ENCODE results near the gene FER.
"Not testable (repeated sequence)": the region's sequence is repeated elsewhere in the genome, so short reads cannot be mapped to it uniquely, and the experiment has no call there.

Gene FER

DNA sequence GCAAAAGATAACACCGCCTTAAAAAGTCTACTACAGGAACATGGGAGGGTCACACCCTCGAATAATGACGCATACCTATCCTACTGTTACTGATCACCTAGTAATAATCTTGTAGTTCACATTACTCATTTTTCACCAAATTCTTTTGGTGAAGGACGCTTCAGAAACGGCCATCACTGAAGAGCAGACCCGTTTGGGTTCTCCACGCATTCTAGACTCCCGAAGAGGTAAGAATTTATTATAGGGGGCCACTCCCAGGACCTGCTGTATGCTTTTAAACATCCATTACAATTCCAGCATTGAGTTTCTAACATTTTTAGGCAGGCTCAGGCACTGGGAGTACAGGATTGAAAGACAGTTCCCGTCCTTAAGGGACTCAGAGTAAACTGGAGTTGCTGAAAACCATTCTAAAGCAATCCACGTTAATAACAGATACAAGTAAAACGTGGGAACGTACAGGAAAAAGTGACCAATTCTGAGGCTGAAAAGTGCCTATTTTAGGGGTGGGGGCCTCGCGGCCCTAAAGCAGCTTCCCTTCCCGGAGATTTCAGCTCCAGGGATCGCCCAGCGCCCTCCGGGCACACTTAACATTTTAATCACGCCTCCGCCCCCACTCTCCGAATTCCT is at the start of gene FER:
TSS of gene FER (plus strand) at position 124 of the 627 bp plus-strand sequence. CDS start 50,286 bp downstream, outside the sequence.
- in situ Hi-C loops (cut with MboI; ENCODE audit: low pct_unique_long_range_greater_than_20kb, low sequenced_read_pairs, unreplicated experiment) = no loop called here
- TF ChIP-seq, protein P1, sequence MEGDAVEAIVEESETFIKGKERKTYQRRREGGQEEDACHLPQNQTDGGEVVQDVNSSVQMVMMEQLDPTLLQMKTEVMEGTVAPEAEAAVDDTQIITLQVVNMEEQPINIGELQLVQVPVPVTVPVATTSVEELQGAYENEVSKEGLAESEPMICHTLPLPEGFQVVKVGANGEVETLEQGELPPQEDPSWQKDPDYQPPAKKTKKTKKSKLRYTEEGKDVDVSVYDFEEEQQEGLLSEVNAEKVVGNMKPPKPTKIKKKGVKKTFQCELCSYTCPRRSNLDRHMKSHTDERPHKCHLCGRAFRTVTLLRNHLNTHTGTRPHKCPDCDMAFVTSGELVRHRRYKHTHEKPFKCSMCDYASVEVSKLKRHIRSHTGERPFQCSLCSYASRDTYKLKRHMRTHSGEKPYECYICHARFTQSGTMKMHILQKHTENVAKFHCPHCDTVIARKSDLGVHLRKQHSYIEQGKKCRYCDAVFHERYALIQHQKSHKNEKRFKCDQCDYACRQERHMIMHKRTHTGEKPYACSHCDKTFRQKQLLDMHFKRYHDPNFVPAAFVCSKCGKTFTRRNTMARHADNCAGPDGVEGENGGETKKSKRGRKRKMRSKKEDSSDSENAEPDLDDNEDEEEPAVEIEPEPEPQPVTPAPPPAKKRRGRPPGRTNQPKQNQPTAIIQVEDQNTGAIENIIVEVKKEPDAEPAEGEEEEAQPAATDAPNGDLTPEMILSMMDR (IDR thresholded peaks at IDR 0.05; ENCODE audit: extremely low read depth, insufficient read depth, missing control alignments) = no peak
- peak; percentile 51 for DNase-seq (ENCODE audit: low spot score)

DNA sequence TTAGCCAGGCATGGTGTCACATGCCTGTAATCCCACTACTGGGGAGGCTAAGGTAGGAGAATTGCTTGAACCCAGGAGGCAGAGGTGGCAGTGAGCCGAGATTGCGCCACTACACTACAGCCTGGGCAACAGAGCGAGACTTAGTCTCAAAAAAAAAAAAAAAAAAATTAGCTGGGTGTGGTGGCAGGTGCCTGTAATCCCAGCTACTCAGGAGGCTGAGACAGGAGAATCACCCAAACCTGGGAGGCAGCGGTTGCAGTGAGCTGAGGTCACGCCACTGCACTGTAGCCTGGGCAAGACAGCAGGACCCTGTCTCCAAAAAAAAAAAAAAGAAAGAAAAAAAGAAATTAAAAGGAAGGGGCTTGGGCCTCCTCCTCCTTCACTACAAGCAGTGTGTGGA is 47.3 kb upstream of the FER start:
- DNase-seq (ENCODE audit: low spot score); in situ Hi-C loops (cut with MboI; ENCODE audit: low pct_unique_long_range_greater_than_20kb, low sequenced_read_pairs, unreplicated experiment): not testable (repeated sequence)

DNA sequence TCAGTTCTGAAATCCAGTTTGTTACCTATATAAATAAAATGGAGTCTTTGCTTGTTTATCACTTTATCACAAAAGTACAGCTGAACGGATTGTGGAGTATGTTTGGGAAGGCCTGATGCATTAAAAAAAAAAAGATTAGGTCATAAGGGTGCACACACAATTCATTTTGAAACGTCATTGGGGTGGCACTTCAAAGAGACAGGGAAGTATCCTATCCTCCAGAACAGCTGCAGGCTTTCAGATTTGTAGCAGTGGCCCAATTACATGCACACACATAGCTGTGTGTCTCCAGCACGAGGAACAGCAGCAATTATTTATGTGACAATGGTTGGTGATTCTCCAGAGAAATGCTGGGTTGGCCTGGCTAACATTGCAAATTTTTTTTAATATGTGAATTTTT is 46.8 kb upstream of the FER start:
- TF ChIP-seq, protein P1 (IDR thresholded peaks at IDR 0.05; ENCODE audit: extremely low read depth, insufficient read depth, missing control alignments) = no peak
- no peak for DNase-seq (ENCODE audit: low spot score)
- in situ Hi-C loops (cut with MboI; ENCODE audit: low pct_unique_long_range_greater_than_20kb, low sequenced_read_pairs, unreplicated experiment) = no loop called here

DNA sequence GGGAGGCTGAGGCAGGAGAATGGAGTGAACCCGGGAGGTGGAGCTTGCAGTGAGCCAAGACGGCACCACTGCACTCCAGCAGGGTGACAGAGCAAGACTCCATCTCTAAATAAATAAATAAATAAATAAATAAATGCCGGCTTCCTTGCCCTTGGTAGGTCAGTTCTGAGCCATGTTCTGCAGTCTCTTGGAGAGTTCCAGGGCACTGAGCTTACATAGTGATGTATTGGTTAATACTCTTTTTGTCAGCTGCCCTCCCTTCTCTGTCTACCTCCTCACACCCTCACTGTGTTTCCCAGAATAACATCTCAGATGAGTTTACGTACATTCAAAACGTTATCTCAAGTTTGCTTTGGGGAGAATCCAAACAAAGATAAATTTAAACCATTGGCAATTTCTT is 45.2 kb upstream of the FER start:
- TF ChIP-seq, protein P1 (IDR thresholded peaks at IDR 0.05; ENCODE audit: extremely low read depth, insufficient read depth, missing control alignments) = no peak
- no peak for DNase-seq (ENCODE audit: low spot score)
- in situ Hi-C loops (cut with MboI; ENCODE audit: low pct_unique_long_range_greater_than_20kb, low sequenced_read_pairs, unreplicated experiment) = no loop called here

DNA sequence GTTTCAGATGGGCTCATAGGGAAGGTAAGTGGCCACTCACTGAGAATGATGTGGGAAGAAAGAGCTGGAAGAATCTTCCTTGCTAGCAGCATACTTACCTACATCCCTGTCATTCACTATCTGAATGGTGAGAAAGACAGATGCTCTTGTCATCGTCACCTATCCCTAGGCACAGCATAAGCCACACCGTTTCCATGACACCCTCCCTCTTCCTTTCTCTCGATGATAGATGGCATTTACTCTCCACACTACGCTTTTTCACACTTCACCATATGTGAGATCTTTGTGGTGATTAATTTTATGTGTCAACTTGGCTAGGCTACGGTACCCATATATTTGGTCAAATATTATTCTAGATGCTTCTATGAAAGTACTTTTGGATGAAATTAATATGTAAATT is 44.4 kb upstream of the FER start:
- DNase-seq (ENCODE audit: low spot score) = no peak
- in situ Hi-C loops (cut with MboI; ENCODE audit: low pct_unique_long_range_greater_than_20kb, low sequenced_read_pairs, unreplicated experiment) = no loop called here
- TF ChIP-seq, protein P1 (IDR thresholded peaks at IDR 0.05; ENCODE audit: extremely low read depth, insufficient read depth, missing control alignments) = no peak

DNA sequence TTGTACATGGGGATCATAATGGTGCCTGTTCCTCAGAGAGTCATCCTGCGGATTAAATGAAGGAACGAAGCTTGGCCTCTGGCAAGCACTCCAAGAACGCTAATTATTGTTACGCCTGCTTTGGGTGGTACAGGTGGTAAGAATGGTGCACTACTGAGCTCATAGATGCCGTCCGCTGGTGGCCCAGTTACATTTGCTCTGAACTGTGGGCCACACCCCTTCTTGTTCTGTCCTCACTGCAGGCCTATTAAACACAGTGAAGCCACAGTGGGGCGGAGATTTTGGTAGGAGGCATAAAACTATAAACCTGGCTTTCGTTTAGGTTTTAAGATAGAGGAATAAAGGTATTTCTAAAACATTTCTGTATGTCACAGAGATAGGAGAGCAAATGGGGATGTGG is 40.6 kb upstream of the FER start:
- in situ Hi-C loops (cut with MboI; ENCODE audit: low pct_unique_long_range_greater_than_20kb, low sequenced_read_pairs, unreplicated experiment) = no loop called here
- TF ChIP-seq, protein P1 (IDR thresholded peaks at IDR 0.05; ENCODE audit: extremely low read depth, insufficient read depth, missing control alignments) = no peak
- no peak for DNase-seq (ENCODE audit: low spot score)

DNA sequence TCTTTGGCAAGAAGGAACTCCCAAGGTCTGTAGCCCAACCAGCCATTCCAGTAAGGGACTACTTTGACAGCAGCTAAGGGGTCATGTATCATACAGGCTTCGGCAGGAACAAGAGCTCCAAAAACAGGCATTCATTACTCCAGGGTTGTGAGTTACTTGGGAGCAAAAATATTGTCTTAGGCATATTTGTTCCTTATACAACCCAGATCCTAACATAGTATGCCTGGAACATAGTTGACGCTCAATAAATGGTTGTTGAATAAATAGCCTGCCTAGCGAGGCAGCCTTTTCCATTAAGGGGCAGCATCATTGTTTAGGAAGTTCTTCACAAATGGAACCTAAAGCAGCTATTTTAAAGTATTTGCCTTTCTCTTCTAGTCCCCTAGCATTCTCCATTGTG is 35.8 kb upstream of the FER start:
- DNase-seq (ENCODE audit: low spot score) = no peak
- TF ChIP-seq, protein P1 (IDR thresholded peaks at IDR 0.05; ENCODE audit: extremely low read depth, insufficient read depth, missing control alignments) = no peak
- in situ Hi-C loops (cut with MboI; ENCODE audit: low pct_unique_long_range_greater_than_20kb, low sequenced_read_pairs, unreplicated experiment) = no loop called here
